GM18511 (cell line): ENCODE measurements around the gene KITLG.
"Not testable (repeated sequence)": the region's sequence is repeated elsewhere in the genome, so short reads cannot be mapped to it uniquely, and the experiment has no call there.

ENCODE experiments used
- ATAC-seq: cut with Tn5 transposase; IDR thresholded peaks from one replicate; pipeline ENCODE4 v1.9.1; 2021; ENCODE audit warnings: mild to moderate bottlenecking, moderate library complexity; ENCODE audit not compliant: unreplicated experiment

Gene KITLG

GRCh38 chr12:88496429-88496828 is 83.8 kb downstream of the KITLG start:
- ATAC-seq, result no peak

- ATAC-seq, result no peak
These were observed 85.2 kb downstream of the KITLG start for GRCh38 chr12:88495031-88495430.

GRCh38 chr12:88494520-88494919 is 85.8 kb downstream of the KITLG start:
- no peak for ATAC-seq

GRCh38 chr12:88493636-88494035 is 86.6 kb downstream of the KITLG start:
- ATAC-seq, result no peak

GRCh38 chr12:88490425-88490824 is 89.8 kb downstream of the KITLG start:
- no peak for ATAC-seq

- ATAC-seq, result no peak
These were observed 107.5 kb downstream of the KITLG start for GRCh38 chr12:88472775-88473174.

- no peak for ATAC-seq
These were observed 108.0 kb downstream of the KITLG start for GRCh38 chr12:88472248-88472647.

GRCh38 chr12:88471331-88472045 is 108.8 kb downstream of the KITLG start:
- ATAC-seq, result no peak

- ATAC-seq, result no peak
These were observed 111.1 kb downstream of the KITLG start for GRCh38 chr12:88469154-88469553.

GRCh38 chr12:88468581-88468980 is 111.7 kb downstream of the KITLG start:
- no peak for ATAC-seq

GRCh38 chr12:88466708-88467107 is 113.6 kb downstream of the KITLG start:
- not testable (repeated sequence) for ATAC-seq

- no peak for ATAC-seq
These were observed 121.9 kb downstream of the KITLG start for GRCh38 chr12:88458327-88458726.

GRCh38 chr12:88453323-88453722 is 126.9 kb downstream of the KITLG start:
- ATAC-seq, result no peak

GRCh38 chr12:88451205-88451604 is 129.1 kb downstream of the KITLG start:
- ATAC-seq, result no peak

- ATAC-seq, result no peak
These were observed 130.1 kb downstream of the KITLG start for GRCh38 chr12:88450136-88450535.

- ATAC-seq, result no peak
These were observed 131.8 kb downstream of the KITLG start for GRCh38 chr12:88448337-88448915.

GRCh38 chr12:88445705-88446394 is 134.4 kb downstream of the KITLG start:
- ATAC-seq, result no peak

GRCh38 chr12:88444481-88444880 is 135.8 kb downstream of the KITLG start:
- no peak for ATAC-seq
